GM12878 (cell line): ENCODE results near the gene ARRDC1. TPM values are rescaled to one million over a fixed set of nuclear protein-coding genes. Genes with fewer than 3 reads are reported as not detected.

Source experiments
- ATAC-seq: fragments of 200-7000 bp; cut with Tn5 transposase; 3 replicates; pipeline ENCODE4 v1.9.1; 2020; ENCODE audit warnings: mild to moderate bottlenecking, moderate library complexity
- BruUV-seq: library from RNA; stranded (reverse); fragments of 400-500 nt; replicated peaks from 2 replicates; lab custom pipeline; 2021; lab: Mats Ljungman, UMichigan
- CTCF ChIA-PET: fragments of 300-600 bp; sonication (Branson Sonifier 250); formaldehyde crosslinking; extraction: SDS; loops from one replicate; lab custom pipeline; 2021; ENCODE audit warnings: inconsistent platforms; lab: Yijun Ruan, JAX
- POLR2A ChIA-PET: fragments of 350-600 bp; formaldehyde crosslinking; extraction: SDS; loops from one replicate; lab custom pipeline; 2021; ENCODE audit warnings: inconsistent platforms; lab: Charles Lee
- RAD21 ChIA-PET: fragments of 300-600 bp; sonication (Branson Sonifier 250); formaldehyde crosslinking; loops from one replicate; lab custom pipeline; 2023; ENCODE audit warnings: antibody characterized with exemption; ENCODE audit not compliant: unreplicated experiment; lab: Charles Lee
- SMC1A ChIA-PET: fragments of 300-600 bp; sonication (Branson Sonifier 250); formaldehyde crosslinking; loops from one replicate; lab custom pipeline; 2023; ENCODE audit not compliant: unreplicated experiment, uncharacterized antibody; lab: Charles Lee
- DNase-seq: peaks from one replicate; pipeline ENCODE4 v3.0.0-alpha.2; 2011; ENCODE audit warnings: low read depth, low spot score
- FAIRE-seq: peaks from 3 replicates; lab custom pipeline; 2011; peaks lifted over from hg19 to GRCh38; lab: Jason Lieb, UNC
- H2AFZ ChIP-seq: 2 replicates; pipeline ENCODE4 v1.6.0; 2011; ENCODE audit warnings: low read depth, low read length, control low read depth; ENCODE audit not compliant: control insufficient read depth
- H3K27ac ChIP-seq: 2 replicates; pipeline ENCODE4 v1.5.1; 2011; ENCODE audit warnings: control low read depth; ENCODE audit not compliant: control insufficient read depth, insufficient read depth
- H3K27me3 ChIP-seq, 2 experiments: replicated peaks in 1 of 2; 2 replicates each; pipeline versions ENCODE4 v1.6.0 to v1.6.1; 2011; ENCODE audit warnings: low read length in 1 of 2; ENCODE audit not compliant: control insufficient read depth in 2 of 2, insufficient read depth in 2 of 2
- H3K36me3 ChIP-seq, 2 experiments: 2 replicates each; pipeline ENCODE4 v1.5.1; 2011; ENCODE audit warnings: low read length in 1 of 2; ENCODE audit not compliant: control insufficient read depth in 2 of 2, insufficient read depth in 2 of 2
- H3K4me1 ChIP-seq: 2 replicates; pipeline ENCODE4 v1.6.1; 2011; ENCODE audit warnings: mild to moderate bottlenecking, low read length, moderate library complexity, mixed read lengths; ENCODE audit not compliant: control insufficient read depth, insufficient read depth
- H3K4me2 ChIP-seq: 2 replicates; pipeline ENCODE4 v1.6.0; 2011; ENCODE audit warnings: control low read depth; ENCODE audit not compliant: control insufficient read depth, insufficient read depth
- H3K4me3 ChIP-seq: fragments of 200-600 bp; sonication (generic); 2 replicates; pipeline ENCODE4 v1.5.1; 2016
- H3K79me2 ChIP-seq: 2 replicates; pipeline ENCODE4 v1.6.0; 2011; ENCODE audit warnings: low read length; ENCODE audit not compliant: control insufficient read depth, insufficient read depth
- H3K9ac ChIP-seq: 2 replicates; pipeline ENCODE4 v1.8.0; 2011; ENCODE audit warnings: low read length, control low read depth, mixed read lengths; ENCODE audit not compliant: control insufficient read depth, insufficient read depth
- H3K9me3 ChIP-seq: replicated peaks from 3 replicates; pipeline ENCODE4 v1.5.1; 2011; ENCODE audit warnings: mild to moderate bottlenecking, low read length; ENCODE audit not compliant: control insufficient read depth, insufficient read depth
- H4K20me1 ChIP-seq: 2 replicates; pipeline ENCODE4 v1.6.0; 2011; ENCODE audit not compliant: control insufficient read depth, insufficient read depth
- BRCA1 ChIP-seq: IDR thresholded peaks from 2 replicates; pipeline ENCODE4 v1.6.1; 2011; ENCODE audit warnings: low read depth, low read length, improper control_type of control experiment
- MXI1 ChIP-seq: fragments of 150-350 bp; IDR thresholded peaks from 2 replicates; pipeline ENCODE4 v1.6.1; 2011; ENCODE audit warnings: low read depth, mild to moderate bottlenecking, inconsistent platforms, low read length, improper control_type of control experiment
- NRF1 ChIP-seq: conservative IDR thresholded peaks from 2 replicates; pipeline ENCODE4 v1.6.1; 2011; ENCODE audit warnings: mild to moderate bottlenecking, low read depth, low read length, improper control_type of control experiment
- SIN3A ChIP-seq: IDR thresholded peaks from 2 replicates; pipeline ENCODE4 v1.6.1; 2012; ENCODE audit warnings: low read depth, low read length, improper control_type of control experiment
- SP1 ChIP-seq: IDR thresholded peaks from one replicate; pipeline ENCODE4 v1.6.1; 2011; ENCODE audit warnings: low read depth, low read length
- TCF7 ChIP-seq: IDR thresholded peaks from 2 replicates; pipeline ENCODE4 v1.6.1; 2014; ENCODE audit warnings: antibody characterized with exemption, borderline replicate concordance
- WGBS: methylation state at CpG from one replicate; pipeline ENCODE4 v1.1.6; 2016; ENCODE audit warnings: low lambda C conversion rate; ENCODE audit not compliant: insufficient replicate concordance, insufficient coverage; ENCODE audit errors: missing lambda C conversion rate; 5-methylcytosine and 5-hydroxymethylcytosine counted together
- in situ Hi-C: fragments of 300-500 bp; cut with MboI; formaldehyde crosslinking; loops from 9 replicates; pipeline ENCODE4 v1.14.3; 2018; ENCODE audit warnings: mixed read lengths
- intact Hi-C: fragments of 100-400 bp; cut with micrococcal nuclease; formaldehyde crosslinking; loops from one replicate; pipeline ENCODE4 v1.14.2; 2022; ENCODE audit not compliant: unreplicated experiment
- polyA plus RNA-seq, 11 experiments: library from polyadenylated mRNA; depleted of rRNA in 4 of 11; unstranded in 6 of 11; stranded (reverse) in 5 of 11; fragments of >200 nt; fragmentation: Nextera tagmentation in 4 of 11; fragmentation: Illumina TruSeq in 1 of 11; extraction: Ambion mirVana in 4 of 11; extraction: Trizol in 1 of 11; gene quantifications; 1 replicate in 1 of 11; 2 replicates in 10 of 11; pipeline versions ENCODE4 v1.2.1 to v1.2.3, GENCODE V29; 2011 to 2016; ENCODE audit warnings: inconsistent platforms in 2 of 11, missing spikeins in 2 of 11, low read depth in 1 of 11
- total RNA-seq, 4 experiments: library from RNA; depleted of rRNA in 3 of 4; stranded (reverse); fragments of >200 nt in 3 of 4; fragmentation: Illumina TruSeq in 1 of 4; extraction: Trizol in 1 of 4; gene quantifications; 2 replicates each; pipeline versions ENCODE4 v1.2.1 to v1.2.3, GENCODE V29; 2013 to 2021
- TF ChIP-seq, protein P1 (sequence below): IDR thresholded peaks from 2 replicates; pipeline ENCODE4 v1.6.1; 2011; ENCODE audit warnings: borderline replicate concordance, low read depth, mild to moderate bottlenecking, moderate library complexity, low read length; ENCODE audit not compliant: insufficient read depth, poor library complexity, severe bottlenecking
- TF ChIP-seq, protein P2 (sequence below): fragments of 450-650 bp; IDR thresholded peaks from 2 replicates; pipeline ENCODE4 v1.6.1; 2017; ENCODE audit warnings: borderline replicate concordance
- TF ChIP-seq, protein P3 (sequence below): fragments of 150-350 bp; IDR thresholded peaks from 2 replicates; pipeline ENCODE4 v1.6.1; 2014; ENCODE audit warnings: mild to moderate bottlenecking, low read depth, low read length
- TF ChIP-seq, protein P4 (sequence below): fragments of 450-650 bp; IDR thresholded peaks from 2 replicates; pipeline ENCODE4 v1.6.1; 2017; ENCODE audit warnings: mild to moderate bottlenecking, moderate library complexity

Gene ARRDC1
- total and polyA plus RNA-seq, 10 of the 15 experiments (the other 5 are each of a cell fraction or from before 2014, with no cell fraction given) = 0.23 to 34.4 (median 20.9) TPM

DNA sequence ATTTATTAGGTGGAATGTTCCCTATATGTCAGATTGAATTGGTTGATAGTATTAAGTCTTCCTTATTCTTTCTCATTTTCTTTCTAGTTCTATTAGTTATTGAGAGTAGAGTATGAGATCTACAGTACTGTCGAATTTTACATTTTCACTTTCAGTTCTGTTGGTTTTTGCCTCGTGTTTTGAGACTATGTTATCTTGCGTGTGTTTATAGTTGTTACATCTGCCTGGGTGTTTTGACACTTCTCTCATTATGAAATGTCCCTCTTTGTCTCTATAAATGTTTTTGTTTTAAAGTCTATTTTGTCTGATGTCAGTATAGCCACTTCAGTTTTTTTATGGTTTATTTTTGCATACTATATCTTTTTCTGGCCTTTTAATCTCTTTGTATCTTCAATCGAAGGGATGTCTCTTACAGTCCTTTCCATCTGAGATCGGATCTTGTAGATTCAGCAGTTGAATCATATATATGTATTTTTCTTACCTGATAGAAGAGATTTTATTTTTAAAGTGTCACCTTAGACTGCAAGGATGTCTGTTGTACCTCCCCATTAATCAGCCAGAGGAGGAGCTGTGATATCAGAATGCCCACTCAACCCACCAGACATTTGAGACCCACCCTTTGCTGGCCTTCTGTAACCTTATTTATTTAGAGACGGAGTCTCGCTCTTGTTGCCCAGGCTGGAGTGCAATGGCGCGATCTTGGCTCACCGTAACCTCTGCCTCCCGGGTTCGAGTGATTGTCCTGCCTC is 34.0 kb downstream of the ARRDC1 start:
- Histone ChIP-seq H3K9me3 (no peaks in the 10 kb centered on the region), H3K27ac (peak overlapping the region; percentile 56), H3K79me2 (peaks cover 63% of the 10 kb centered on the region), H3K9ac (peak overlapping the region; percentile 31; the same call in 1 of the 2 replicates), H3K4me3 (peak overlapping the region; percentile 51), H3K4me1 (peaks cover 4% of the 10 kb centered on the region; the same call in 1 of the 2 replicates), H3K4me2 (peak overlapping the region; percentile 75), H3K27me3 (no peaks in the 10 kb centered on the region), H4K20me1 (no peaks in the 10 kb centered on the region), H2AFZ (no peak overlapping the region), H3K36me3 (peaks cover 3 to 7% of the 10 kb centered on the region in 2 experiments; a peak in 3 of 4 replicates)
- DNase-seq = no peak
- WGBS = 59% methylated on average over 12 of the region's 12 CpGs
- intact Hi-C loops (no loop called here), in situ Hi-C loops (no loop called here)
- CTCF ChIA-PET = interaction anchor here (1.1 to 1.5 kb wide), 2 partner anchors 34 to 337 kb away, joined by 3 read pairs; partner anchors contain the start of gene NRARP
- POLR2A ChIA-PET = interaction anchor here (1.6 kb wide), 1 partner anchor 9 kb away, joined by 4 read pairs; no protein-coding TSS in a partner anchor
- TSS peak; percentile 8 for BruUV-seq
- RAD21 ChIA-PET = interaction anchor here (0.8 kb wide), 1 partner anchor 21 kb away, joined by 3 read pairs; no protein-coding TSS in a partner anchor
- SMC1A ChIA-PET = interaction anchor here (1.2 kb wide), 1 partner anchor 26 kb away, joined by 3 read pairs; no protein-coding TSS in a partner anchor
- peak; percentile 96 for ATAC-seq
- peak; percentile 65 for FAIRE-seq
- TF ChIP-seq BRCA1 (no peak), TCF7 (no peak), MXI1 (peak; percentile 48; the same call in 1 of the 2 replicates), NRF1 (no peak), SIN3A (peak; percentile 60; the same call in 1 of the 2 replicates), SP1 (no peak)
- TF ChIP-seq, protein P1, sequence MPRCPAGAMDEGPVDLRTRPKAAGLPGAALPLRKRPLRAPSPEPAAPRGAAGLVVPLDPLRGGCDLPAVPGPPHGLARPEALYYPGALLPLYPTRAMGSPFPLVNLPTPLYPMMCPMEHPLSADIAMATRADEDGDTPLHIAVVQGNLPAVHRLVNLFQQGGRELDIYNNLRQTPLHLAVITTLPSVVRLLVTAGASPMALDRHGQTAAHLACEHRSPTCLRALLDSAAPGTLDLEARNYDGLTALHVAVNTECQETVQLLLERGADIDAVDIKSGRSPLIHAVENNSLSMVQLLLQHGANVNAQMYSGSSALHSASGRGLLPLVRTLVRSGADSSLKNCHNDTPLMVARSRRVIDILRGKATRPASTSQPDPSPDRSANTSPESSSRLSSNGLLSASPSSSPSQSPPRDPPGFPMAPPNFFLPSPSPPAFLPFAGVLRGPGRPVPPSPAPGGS = no peak
- TF ChIP-seq, protein P2, sequence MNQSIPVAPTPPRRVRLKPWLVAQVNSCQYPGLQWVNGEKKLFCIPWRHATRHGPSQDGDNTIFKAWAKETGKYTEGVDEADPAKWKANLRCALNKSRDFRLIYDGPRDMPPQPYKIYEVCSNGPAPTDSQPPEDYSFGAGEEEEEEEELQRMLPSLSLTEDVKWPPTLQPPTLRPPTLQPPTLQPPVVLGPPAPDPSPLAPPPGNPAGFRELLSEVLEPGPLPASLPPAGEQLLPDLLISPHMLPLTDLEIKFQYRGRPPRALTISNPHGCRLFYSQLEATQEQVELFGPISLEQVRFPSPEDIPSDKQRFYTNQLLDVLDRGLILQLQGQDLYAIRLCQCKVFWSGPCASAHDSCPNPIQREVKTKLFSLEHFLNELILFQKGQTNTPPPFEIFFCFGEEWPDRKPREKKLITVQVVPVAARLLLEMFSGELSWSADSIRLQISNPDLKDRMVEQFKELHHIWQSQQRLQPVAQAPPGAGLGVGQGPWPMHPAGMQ = no peak
- TF ChIP-seq, protein P3, sequence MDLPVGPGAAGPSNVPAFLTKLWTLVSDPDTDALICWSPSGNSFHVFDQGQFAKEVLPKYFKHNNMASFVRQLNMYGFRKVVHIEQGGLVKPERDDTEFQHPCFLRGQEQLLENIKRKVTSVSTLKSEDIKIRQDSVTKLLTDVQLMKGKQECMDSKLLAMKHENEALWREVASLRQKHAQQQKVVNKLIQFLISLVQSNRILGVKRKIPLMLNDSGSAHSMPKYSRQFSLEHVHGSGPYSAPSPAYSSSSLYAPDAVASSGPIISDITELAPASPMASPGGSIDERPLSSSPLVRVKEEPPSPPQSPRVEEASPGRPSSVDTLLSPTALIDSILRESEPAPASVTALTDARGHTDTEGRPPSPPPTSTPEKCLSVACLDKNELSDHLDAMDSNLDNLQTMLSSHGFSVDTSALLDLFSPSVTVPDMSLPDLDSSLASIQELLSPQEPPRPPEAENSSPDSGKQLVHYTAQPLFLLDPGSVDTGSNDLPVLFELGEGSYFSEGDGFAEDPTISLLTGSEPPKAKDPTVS = no peak
- TF ChIP-seq, protein P4, sequence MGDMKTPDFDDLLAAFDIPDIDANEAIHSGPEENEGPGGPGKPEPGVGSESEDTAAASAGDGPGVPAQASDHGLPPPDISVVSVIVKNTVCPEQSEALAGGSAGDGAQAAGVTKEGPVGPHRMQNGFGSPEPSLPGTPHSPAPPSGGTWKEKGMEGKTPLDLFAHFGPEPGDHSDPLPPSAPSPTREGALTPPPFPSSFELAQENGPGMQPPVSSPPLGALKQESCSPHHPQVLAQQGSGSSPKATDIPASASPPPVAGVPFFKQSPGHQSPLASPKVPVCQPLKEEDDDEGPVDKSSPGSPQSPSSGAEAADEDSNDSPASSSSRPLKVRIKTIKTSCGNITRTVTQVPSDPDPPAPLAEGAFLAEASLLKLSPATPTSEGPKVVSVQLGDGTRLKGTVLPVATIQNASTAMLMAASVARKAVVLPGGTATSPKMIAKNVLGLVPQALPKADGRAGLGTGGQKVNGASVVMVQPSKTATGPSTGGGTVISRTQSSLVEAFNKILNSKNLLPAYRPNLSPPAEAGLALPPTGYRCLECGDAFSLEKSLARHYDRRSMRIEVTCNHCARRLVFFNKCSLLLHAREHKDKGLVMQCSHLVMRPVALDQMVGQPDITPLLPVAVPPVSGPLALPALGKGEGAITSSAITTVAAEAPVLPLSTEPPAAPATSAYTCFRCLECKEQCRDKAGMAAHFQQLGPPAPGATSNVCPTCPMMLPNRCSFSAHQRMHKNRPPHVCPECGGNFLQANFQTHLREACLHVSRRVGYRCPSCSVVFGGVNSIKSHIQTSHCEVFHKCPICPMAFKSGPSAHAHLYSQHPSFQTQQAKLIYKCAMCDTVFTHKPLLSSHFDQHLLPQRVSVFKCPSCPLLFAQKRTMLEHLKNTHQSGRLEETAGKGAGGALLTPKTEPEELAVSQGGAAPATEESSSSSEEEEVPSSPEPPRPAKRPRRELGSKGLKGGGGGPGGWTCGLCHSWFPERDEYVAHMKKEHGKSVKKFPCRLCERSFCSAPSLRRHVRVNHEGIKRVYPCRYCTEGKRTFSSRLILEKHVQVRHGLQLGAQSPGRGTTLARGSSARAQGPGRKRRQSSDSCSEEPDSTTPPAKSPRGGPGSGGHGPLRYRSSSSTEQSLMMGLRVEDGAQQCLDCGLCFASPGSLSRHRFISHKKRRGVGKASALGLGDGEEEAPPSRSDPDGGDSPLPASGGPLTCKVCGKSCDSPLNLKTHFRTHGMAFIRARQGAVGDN = peak; percentile 84
